ENCODE data around the gene RIOK1.

The RIOK1 gene

GRCh38 chr6:7404546-7404945 is 14.9 kb downstream of the RIOK1 start:
- DNase-seq, result no peak

GRCh38 chr6:7406743-7407142 is 17.1 kb downstream of the RIOK1 start:
- no peak overlapping the region for H3K4me2 ChIP-seq (ENCODE audit: low read length, poor library complexity, severe bottlenecking)
- peaks cover 3% of the 10 kb centered on the region for H3K4me1 ChIP-seq (ENCODE audit: control insufficient read depth, insufficient read depth, low read depth, low read length)
- no peak overlapping the region for H3K27ac ChIP-seq (ENCODE audit: low read length, poor library complexity, severe bottlenecking)
- 84% methylated on average over 7 of the region's 9 CpGs for WGBS
- no peak overlapping the region for H3K14ac ChIP-seq (ENCODE audit: low read length in 2 of 2)
- no peak overlapping the region for H3K23ac ChIP-seq (ENCODE audit: low read length in 2 of 2)
- peak; percentile 39 for DNase-seq
- no peak overlapping the region for H3K9ac ChIP-seq (ENCODE audit: low read length)
- H3K4me3 ChIP-seq (ENCODE audit: insufficient read depth in 1 of 2, low read depth in 1 of 2, low read length in 2 of 2), result no peak overlapping the region
- no peak overlapping the region for H2AK5ac ChIP-seq (ENCODE audit: low read length, severe bottlenecking)
- H2BK15ac ChIP-seq (ENCODE audit: low read depth, poor library complexity, severe bottlenecking), result no peak overlapping the region
- peaks cover 9% of the 10 kb centered on the region for H3K79me1 ChIP-seq (replicated peaks; ENCODE audit: low read length, poor library complexity, severe bottlenecking)
- H2AFZ ChIP-seq (ENCODE audit: low read depth, low read length), result no peak overlapping the region
- no peak overlapping the region for H3K18ac ChIP-seq (ENCODE audit: low read depth in 1 of 2, low read length in 2 of 2)
- no peaks in the 10 kb centered on the region for H3K27me3 ChIP-seq (ENCODE audit: control insufficient read depth in 1 of 2, insufficient read depth in 1 of 2, low read length in 2 of 2)
- no peak overlapping the region for H3K4ac ChIP-seq (ENCODE audit: low read depth in 1 of 2, low read length in 2 of 2)
- H3K9me3 ChIP-seq (ENCODE audit: control insufficient read depth, low read length), result no peaks in the 10 kb centered on the region
- H3K36me3 ChIP-seq (ENCODE audit: control insufficient read depth in 1 of 2, insufficient read depth in 2 of 2, low read depth in 1 of 2, low read length in 2 of 2), result peaks cover 21 to 90% of the 10 kb centered on the region in 2 experiments
- no peak overlapping the region for H2BK5ac ChIP-seq (ENCODE audit: low read depth, low read length, poor library complexity, severe bottlenecking)
- no peak overlapping the region for H2BK120ac ChIP-seq (ENCODE audit: low read depth, low read length)
- H2BK12ac ChIP-seq (ENCODE audit: low read length in 2 of 2), result no peak overlapping the region
- no peak overlapping the region for H4K91ac ChIP-seq (ENCODE audit: low read length)
- H4K8ac ChIP-seq (ENCODE audit: low read length), result no peak overlapping the region

More at GRCh38 chr6:7404546-7404945, 14.9 kb downstream of the RIOK1 start:
- H3K18ac ChIP-seq (ENCODE audit: low read depth in 1 of 2, low read length in 2 of 2), result no peak overlapping the region
- H3K4ac ChIP-seq (ENCODE audit: low read depth in 1 of 2, low read length in 2 of 2), result no peak overlapping the region
- H3K14ac ChIP-seq (ENCODE audit: low read length in 2 of 2), result no peak overlapping the region
- H3K4me3 ChIP-seq (ENCODE audit: insufficient read depth in 1 of 2, low read depth in 1 of 2, low read length in 2 of 2), result no peak overlapping the region
- peaks cover 3% of the 10 kb centered on the region for H3K4me1 ChIP-seq (ENCODE audit: control insufficient read depth, insufficient read depth, low read depth, low read length)
- no peak overlapping the region for H2BK120ac ChIP-seq (ENCODE audit: low read depth, low read length)
- H3K23ac ChIP-seq (ENCODE audit: low read length in 2 of 2), result no peak overlapping the region
- 97% methylated on average over 3 of the region's 5 CpGs for WGBS
- no peak overlapping the region for H2BK15ac ChIP-seq (ENCODE audit: low read depth, poor library complexity, severe bottlenecking)
- no peak overlapping the region for H2AFZ ChIP-seq (ENCODE audit: low read depth, low read length)
- peaks cover 12% of the 10 kb centered on the region for H3K79me1 ChIP-seq (replicated peaks; ENCODE audit: low read length, poor library complexity, severe bottlenecking)
- peaks cover 20 to 86% of the 10 kb centered on the region in 2 experiments for H3K36me3 ChIP-seq (ENCODE audit: control insufficient read depth in 1 of 2, insufficient read depth in 2 of 2, low read depth in 1 of 2, low read length in 2 of 2)
- no peaks in the 10 kb centered on the region for H3K27me3 ChIP-seq (ENCODE audit: control insufficient read depth in 1 of 2, insufficient read depth in 1 of 2, low read length in 2 of 2)
- no peak overlapping the region for H2AK5ac ChIP-seq (ENCODE audit: low read length, severe bottlenecking)
- H4K91ac ChIP-seq (ENCODE audit: low read length), result no peak overlapping the region
- no peak overlapping the region for H3K27ac ChIP-seq (ENCODE audit: low read length, poor library complexity, severe bottlenecking)
- no peak overlapping the region for H2BK12ac ChIP-seq (ENCODE audit: low read length in 2 of 2)
- H3K9ac ChIP-seq (ENCODE audit: low read length), result no peak overlapping the region
- no peaks in the 10 kb centered on the region for H3K9me3 ChIP-seq (ENCODE audit: control insufficient read depth, low read length)
- H3K4me2 ChIP-seq (ENCODE audit: low read length, poor library complexity, severe bottlenecking), result no peak overlapping the region
- H4K8ac ChIP-seq (ENCODE audit: low read length), result no peak overlapping the region
- no peak overlapping the region for H2BK5ac ChIP-seq (ENCODE audit: low read depth, low read length, poor library complexity, severe bottlenecking)

GRCh38 chr6:7409740-7410139 is 20.1 kb downstream of the RIOK1 start:
- peaks cover 11% of the 10 kb centered on the region for H3K79me1 ChIP-seq (replicated peaks; ENCODE audit: low read length, poor library complexity, severe bottlenecking)
- no peak overlapping the region for H2AK5ac ChIP-seq (ENCODE audit: low read length, severe bottlenecking)
- no peak overlapping the region for H2BK120ac ChIP-seq (ENCODE audit: low read depth, low read length)
- H2BK5ac ChIP-seq (ENCODE audit: low read depth, low read length, poor library complexity, severe bottlenecking), result no peak overlapping the region
- H3K27ac ChIP-seq (ENCODE audit: low read length, poor library complexity, severe bottlenecking), result no peak overlapping the region
- H3K9me3 ChIP-seq (ENCODE audit: control insufficient read depth, low read length), result no peaks in the 10 kb centered on the region
- no peak overlapping the region for H3K18ac ChIP-seq (ENCODE audit: low read depth in 1 of 2, low read length in 2 of 2)
- no peak overlapping the region for H3K4ac ChIP-seq (ENCODE audit: low read depth in 1 of 2, low read length in 2 of 2)
- no peak overlapping the region for H2BK12ac ChIP-seq (ENCODE audit: low read length in 2 of 2)
- H4K91ac ChIP-seq (ENCODE audit: low read length), result no peak overlapping the region
- H3K27me3 ChIP-seq (ENCODE audit: control insufficient read depth in 1 of 2, insufficient read depth in 1 of 2, low read length in 2 of 2), result no peaks in the 10 kb centered on the region
- no peak overlapping the region for H3K9ac ChIP-seq (ENCODE audit: low read length)
- peaks cover 4% of the 10 kb centered on the region for H3K4me1 ChIP-seq (ENCODE audit: control insufficient read depth, insufficient read depth, low read depth, low read length)
- H3K23ac ChIP-seq (ENCODE audit: low read length in 2 of 2), result no peak overlapping the region
- no peak overlapping the region for H2AFZ ChIP-seq (ENCODE audit: low read depth, low read length)
- no peak overlapping the region for H2BK15ac ChIP-seq (ENCODE audit: low read depth, poor library complexity, severe bottlenecking)
- DNase-seq, result no peak
- no peak overlapping the region for H3K4me2 ChIP-seq (ENCODE audit: low read length, poor library complexity, severe bottlenecking)
- no peak overlapping the region for H4K8ac ChIP-seq (ENCODE audit: low read length)
- H3K14ac ChIP-seq (ENCODE audit: low read length in 2 of 2), result no peak overlapping the region
- WGBS, result 65% methylated on average over 4 of the region's 6 CpGs
- H3K4me3 ChIP-seq (ENCODE audit: insufficient read depth in 1 of 2, low read depth in 1 of 2, low read length in 2 of 2), result no peak overlapping the region
- peaks cover 27 to 82% of the 10 kb centered on the region in 2 experiments for H3K36me3 ChIP-seq (ENCODE audit: control insufficient read depth in 1 of 2, insufficient read depth in 2 of 2, low read depth in 1 of 2, low read length in 2 of 2)

- H3K4me2 ChIP-seq (ENCODE audit: low read length, poor library complexity, severe bottlenecking), result no peak overlapping the region
- no peak overlapping the region for H2BK120ac ChIP-seq (ENCODE audit: low read depth, low read length)
- H2AFZ ChIP-seq (ENCODE audit: low read depth, low read length), result no peak overlapping the region
- H3K27me3 ChIP-seq (ENCODE audit: control insufficient read depth in 1 of 2, insufficient read depth in 1 of 2, low read length in 2 of 2), result no peaks in the 10 kb centered on the region
- no peak overlapping the region for H3K27ac ChIP-seq (ENCODE audit: low read length, poor library complexity, severe bottlenecking)
- no peak overlapping the region for H4K91ac ChIP-seq (ENCODE audit: low read length)
- WGBS, result 96% methylated on average over 4 of the region's 4 CpGs
- peaks cover 8% of the 10 kb centered on the region for H3K4me1 ChIP-seq (ENCODE audit: control insufficient read depth, insufficient read depth, low read depth, low read length)
- no peak overlapping the region for H3K23ac ChIP-seq (ENCODE audit: low read length in 2 of 2)
- H2AK5ac ChIP-seq (ENCODE audit: low read length, severe bottlenecking), result no peak overlapping the region
- H2BK5ac ChIP-seq (ENCODE audit: low read depth, low read length, poor library complexity, severe bottlenecking), result no peak overlapping the region
- no peak overlapping the region for H3K9ac ChIP-seq (ENCODE audit: low read length)
- no peak overlapping the region for H3K18ac ChIP-seq (ENCODE audit: low read depth in 1 of 2, low read length in 2 of 2)
- H3K9me3 ChIP-seq (ENCODE audit: control insufficient read depth, low read length), result no peaks in the 10 kb centered on the region
- H3K4me3 ChIP-seq (ENCODE audit: insufficient read depth in 1 of 2, low read depth in 1 of 2, low read length in 2 of 2), result no peak overlapping the region
- no peak overlapping the region for H2BK12ac ChIP-seq (ENCODE audit: low read length in 2 of 2)
- H2BK15ac ChIP-seq (ENCODE audit: low read depth, poor library complexity, severe bottlenecking), result no peak overlapping the region
- no peak overlapping the region for H4K8ac ChIP-seq (ENCODE audit: low read length)
- no peak overlapping the region for H3K14ac ChIP-seq (ENCODE audit: low read length in 2 of 2)
- DNase-seq, result no peak
- peaks cover 11% of the 10 kb centered on the region for H3K79me1 ChIP-seq (replicated peaks; ENCODE audit: low read length, poor library complexity, severe bottlenecking)
- no peak overlapping the region for H3K4ac ChIP-seq (ENCODE audit: low read depth in 1 of 2, low read length in 2 of 2)
- H3K36me3 ChIP-seq (ENCODE audit: control insufficient read depth in 1 of 2, insufficient read depth in 2 of 2, low read depth in 1 of 2, low read length in 2 of 2), result peaks cover 26 to 81% of the 10 kb centered on the region in 2 experiments
Measured at GRCh38 chr6:7410851-7411250, 21.2 kb downstream of the RIOK1 start.
